HG02623 (cell line): ENCODE results near the gene SCUBE2.

Experiments used
- ATAC-seq: cut with Tn5 transposase; IDR thresholded peaks from one replicate; pipeline ENCODE4 v1.9.1; 2021; ENCODE audit warnings: moderate library complexity; ENCODE audit not compliant: unreplicated experiment

SCUBE2 gene

GRCh38 chr11:9049959-9050358 lies 41.4 kb downstream of the SCUBE2 start:
- no peak for ATAC-seq

- no peak for ATAC-seq
These were observed 43.4 kb downstream of the SCUBE2 start for GRCh38 chr11:9047964-9048523.

GRCh38 chr11:9046481-9046880 lies 44.9 kb downstream of the SCUBE2 start:
- ATAC-seq, result no peak

GRCh38 chr11:9042488-9042887 lies 48.9 kb downstream of the SCUBE2 start:
- no peak for ATAC-seq

GRCh38 chr11:9041747-9042146 lies 49.7 kb downstream of the SCUBE2 start:
- ATAC-seq, result no peak

GRCh38 chr11:9040410-9040809 lies 51.0 kb downstream of the SCUBE2 start:
- no peak for ATAC-seq

- ATAC-seq, result no peak
These were observed 51.5 kb downstream of the SCUBE2 start for GRCh38 chr11:9039863-9040262.

- ATAC-seq, result no peak
These were observed 52.2 kb downstream of the SCUBE2 start for GRCh38 chr11:9039198-9039597.

- no peak for ATAC-seq
These were observed 52.9 kb downstream of the SCUBE2 start for GRCh38 chr11:9038541-9038940.

GRCh38 chr11:9037963-9038362 lies 53.4 kb downstream of the SCUBE2 start:
- ATAC-seq, result no peak

GRCh38 chr11:9037046-9037780 lies 54.2 kb downstream of the SCUBE2 start:
- no peak for ATAC-seq

- ATAC-seq, result no peak
These were observed 60.8 kb downstream of the SCUBE2 start for GRCh38 chr11:9030601-9031000.

GRCh38 chr11:9029422-9029821 lies 62.0 kb downstream of the SCUBE2 start:
- ATAC-seq, result no peak

GRCh38 chr11:9028581-9028980 lies 62.8 kb downstream of the SCUBE2 start:
- ATAC-seq, result no peak

- no peak for ATAC-seq
These were observed 66.1 kb downstream of the SCUBE2 start for GRCh38 chr11:9025101-9025850.

GRCh38 chr11:9022961-9023680 lies 68.3 kb downstream of the SCUBE2 start:
- no peak for ATAC-seq

- ATAC-seq, result no peak
These were observed 70.5 kb downstream of the SCUBE2 start for GRCh38 chr11:9020916-9021315.

- ATAC-seq, result no peak
These were observed 71.5 kb downstream of the SCUBE2 start for GRCh38 chr11:9019861-9020260.

GRCh38 chr11:9017773-9018172 lies 73.6 kb downstream of the SCUBE2 start:
- ATAC-seq, result no peak

GRCh38 chr11:9016916-9017642 lies 74.3 kb downstream of the SCUBE2 start:
- no peak for ATAC-seq

GRCh38 chr11:9015677-9016076 lies 75.7 kb downstream of the SCUBE2 start:
- ATAC-seq, result peak; percentile 58
